ENCODE results near the gene HTR1E. TPM values are rescaled to one million over a fixed set of nuclear protein-coding genes. Genes with fewer than 3 reads are reported as not detected.

HTR1E gene
- total and polyA plus RNA-seq, 2 of the 8 experiments (the other 6 are each of a cell fraction or from before 2014, with no cell fraction given): 0.09 TPM; not detected in 1

DNA sequence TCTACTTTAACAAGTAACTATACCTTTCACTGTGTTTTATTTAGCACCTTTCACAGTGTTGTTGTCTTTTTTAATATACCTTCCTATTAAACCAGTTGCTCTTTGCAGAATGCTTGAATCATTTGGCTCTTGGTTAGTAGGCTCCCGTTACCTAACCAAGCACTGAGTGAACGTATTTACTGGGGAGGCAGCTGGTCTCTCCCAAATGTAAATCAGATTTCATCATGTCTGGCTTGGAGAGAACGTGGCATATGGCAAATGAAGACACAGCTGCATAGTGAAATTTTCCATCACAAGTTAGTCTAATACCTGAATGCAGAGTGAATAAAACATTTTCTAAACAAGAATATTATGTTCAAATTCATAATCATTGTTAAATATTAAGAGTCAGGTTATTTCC lies 12.4 kb downstream of the HTR1E start:
- POLR2A ChIA-PET (ENCODE audit: partially characterized antibody): no interaction called here

More for the DNA sequence above, 12.4 kb downstream of the HTR1E start:
- H2BK15ac ChIP-seq (ENCODE audit: low read length): no peak overlapping the region
- H3K18ac ChIP-seq (ENCODE audit: extremely low read depth, low read length): no peak overlapping the region
- no peaks in the 10 kb centered on the region for H3K27me3 ChIP-seq (replicated peaks in 1 of 4; ENCODE audit: control insufficient read depth in 3 of 4, extremely low read depth in 1 of 4, insufficient read depth in 3 of 4, low read length in 3 of 4)
- H2BK120ac ChIP-seq (replicated peaks; ENCODE audit: low read depth, low read length): no peak overlapping the region
- no peak overlapping the region for H2AK5ac ChIP-seq (ENCODE audit: low read depth, low read length)
- H3K23ac ChIP-seq (ENCODE audit: insufficient read length): no peak overlapping the region
- no peak overlapping the region for H3K27ac ChIP-seq (ENCODE audit: low read depth, low read length)
- H3K79me1 ChIP-seq (ENCODE audit: low read depth, low read length): no peaks in the 10 kb centered on the region
- H3K56ac ChIP-seq (replicated peaks; ENCODE audit: insufficient read length, low read depth, low read length): no peak overlapping the region
- no peaks in the 10 kb centered on the region for H3K4me1 ChIP-seq (replicated peaks in 1 of 4; ENCODE audit: control insufficient read depth in 3 of 4, insufficient read depth in 4 of 4, low read length in 3 of 4)
- no peaks in the 10 kb centered on the region for H4K20me1 ChIP-seq (replicated peaks in 1 of 2; ENCODE audit: control insufficient read depth in 1 of 2, insufficient read depth in 2 of 2, low read length in 2 of 2)
- FAIRE-seq: no peak
- H2BK12ac ChIP-seq (ENCODE audit: low read depth, low read length): no peak overlapping the region
- no peaks in the 10 kb centered on the region for H3K36me3 ChIP-seq (ENCODE audit: control insufficient read depth in 2 of 4, insufficient read depth in 4 of 4, low read length in 3 of 4)
- CTCF ChIA-PET (ENCODE audit: partially characterized antibody): no interaction called here
- TF ChIP-seq SIN3A (conservative IDR thresholded peaks at IDR 0.05 in 1 of 2, IDR thresholded peaks at IDR 0.05 in 1 of 2; ENCODE audit: low read depth in 1 of 2, low read length in 2 of 2) (no peak), CREB1 (IDR thresholded peaks at IDR 0.05) (no peak), TBP (IDR thresholded peaks at IDR 0.05; ENCODE audit: low read depth, low read length) (no peak), TCF12 (IDR thresholded peaks at IDR 0.05; ENCODE audit: low read depth, low read length) (no peak), SP1 (IDR thresholded peaks at IDR 0.05; ENCODE audit: low read depth, low read length) (no peak), NRF1 (IDR thresholded peaks at IDR 0.05; ENCODE audit: low read depth, low read length) (no peak), FOSL1 (IDR thresholded peaks at IDR 0.05; ENCODE audit: insufficient read depth, low read depth, low read length) (no peak), SRF (IDR thresholded peaks at IDR 0.05; ENCODE audit: low read depth, low read length) (no peak), JUN (IDR thresholded peaks at IDR 0.05; ENCODE audit: low read depth, low read length) (no peak), SP4 (IDR thresholded peaks at IDR 0.05; ENCODE audit: low read length) (no peak), GABPA (IDR thresholded peaks at IDR 0.05; ENCODE audit: borderline replicate concordance, insufficient read depth, low read length) (no peak), TAF7 (optimal IDR thresholded peaks at IDR 0.05; ENCODE audit: borderline replicate concordance, low read depth, low read length) (no peak), JUND (IDR thresholded peaks at IDR 0.05; ENCODE audit: low read length) (no peak), BCL11A (IDR thresholded peaks at IDR 0.05; ENCODE audit: low read depth in 2 of 2, low read length in 2 of 2) (no peak)
- TF ChIP-seq, protein P1, sequence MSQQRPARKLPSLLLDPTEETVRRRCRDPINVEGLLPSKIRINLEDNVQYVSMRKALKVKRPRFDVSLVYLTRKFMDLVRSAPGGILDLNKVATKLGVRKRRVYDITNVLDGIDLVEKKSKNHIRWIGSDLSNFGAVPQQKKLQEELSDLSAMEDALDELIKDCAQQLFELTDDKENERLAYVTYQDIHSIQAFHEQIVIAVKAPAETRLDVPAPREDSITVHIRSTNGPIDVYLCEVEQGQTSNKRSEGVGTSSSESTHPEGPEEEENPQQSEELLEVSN (IDR thresholded peaks at IDR 0.05): no peak
- no peaks in the 10 kb centered on the region for H3K79me2 ChIP-seq (ENCODE audit: control insufficient read depth in 1 of 2, insufficient read depth in 2 of 2, low read length in 2 of 2)
- H3K23me2 ChIP-seq (ENCODE audit: low read depth, low read length): peaks cover 2% of the 10 kb centered on the region; the same call in 1 of the 2 replicates
- 96% methylated on average over 3 of the region's 3 CpGs; no CpG with 5 or more reads in 1 of the 2 experiments for WGBS, 2 experiments (ENCODE audit: extremely low coverage in 1 of 2, insufficient coverage in 1 of 2, insufficient read length in 1 of 2, insufficient replicate concordance in 2 of 2, low coverage in 1 of 2, low lambda C conversion rate in 2 of 2, missing lambda C conversion rate in 1 of 2)
- H3K4me2 ChIP-seq (ENCODE audit: insufficient read depth in 1 of 2, low read depth in 2 of 2, low read length in 2 of 2): no peak overlapping the region
- H4K5ac ChIP-seq (ENCODE audit: insufficient read length, low read depth, low read length): no peak overlapping the region
- H3K4me3 ChIP-seq (ENCODE audit: extremely low read depth in 1 of 4, insufficient read depth in 2 of 4, low read depth in 3 of 4, low read length in 4 of 4): no peak overlapping the region
- H3K4ac ChIP-seq (replicated peaks; ENCODE audit: insufficient read length, low read depth, low read length): no peak overlapping the region
- no peak overlapping the region for H3K9ac ChIP-seq (replicated peaks in 1 of 4; ENCODE audit: extremely low read depth in 1 of 4, low read depth in 3 of 4, low read length in 3 of 4)
- no peak overlapping the region for H2BK5ac ChIP-seq (ENCODE audit: low read depth, low read length)
- H3K14ac ChIP-seq (ENCODE audit: insufficient read length): no peak overlapping the region
- H2BK20ac ChIP-seq (ENCODE audit: low read length): no peak overlapping the region
- H3K9me3 ChIP-seq (ENCODE audit: insufficient read depth in 2 of 2, low read depth in 1 of 2, low read length in 1 of 2): no peaks in the 10 kb centered on the region
- no peak for DNase-seq (ENCODE audit: low read depth in 1 of 2, low spot score in 2 of 2)
- no peak overlapping the region for H4K91ac ChIP-seq (replicated peaks; ENCODE audit: insufficient read length, low read length)
- no peak overlapping the region for H2AFZ ChIP-seq (ENCODE audit: low read length)
- no peak overlapping the region for H4K8ac ChIP-seq (ENCODE audit: extremely low read depth, insufficient read depth, low read length)
